ENCODE measurements around the gene PROX1. TPM values are rescaled to one million over a fixed set of nuclear protein-coding genes. Genes with fewer than 3 reads are reported as not detected.

The PROX1 gene
- total and polyA plus RNA-seq, 11 donors: 6.9 to 145 (median 64.4) TPM

DNA sequence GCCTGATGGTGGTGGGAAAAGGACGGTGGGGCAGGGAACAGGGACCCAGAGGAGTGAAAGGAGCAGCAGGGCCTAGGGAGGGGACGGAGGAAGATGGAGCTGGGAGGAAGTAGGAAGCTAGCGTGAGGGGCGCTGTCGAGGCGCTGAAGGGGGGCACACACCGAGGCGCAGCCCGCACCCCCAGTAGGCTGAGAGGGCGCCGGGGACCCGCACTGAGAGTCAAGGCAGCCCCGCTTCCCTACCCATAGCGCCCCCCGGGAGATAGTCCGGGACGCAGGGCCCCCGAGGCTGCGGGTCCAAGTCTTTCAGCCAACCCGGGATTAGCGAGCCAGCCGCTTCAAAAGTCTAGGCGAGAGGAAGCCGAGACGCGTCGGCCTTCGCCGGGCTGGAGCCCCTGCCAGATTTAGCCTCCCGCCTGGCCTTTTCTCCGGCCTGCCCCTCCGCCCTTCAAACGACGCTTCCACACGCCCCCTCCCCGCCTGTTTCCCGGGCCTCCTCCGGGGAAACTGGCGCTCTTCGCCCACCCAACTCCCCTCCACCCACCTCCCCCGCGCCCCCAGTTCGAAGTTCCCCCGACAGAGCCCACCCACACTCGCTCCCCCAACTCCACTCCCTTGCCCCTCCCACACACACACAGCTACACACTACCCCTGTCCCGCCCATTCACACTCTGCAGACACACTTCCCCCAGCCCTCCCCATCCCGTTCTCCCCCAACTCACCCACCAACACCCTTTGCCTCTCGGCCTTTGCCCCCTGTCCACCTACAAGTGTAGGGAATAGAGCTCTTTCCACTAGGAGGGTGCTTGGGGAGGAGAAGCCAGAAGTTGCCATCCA lies 7.8 kb upstream of the PROX1 start:
- no peaks in the 10 kb centered on the region for H3K9me3 ChIP-seq
- ATAC-seq (no peak), DNase-seq (no peak)
- WGBS, 4 donors: 27 to 47% (median 34%) methylated on average over 42 to 48 of the region's 48 CpGs
- TF ChIP-seq POLR2A (IDR thresholded peaks at IDR 0.05): no peak
- TF ChIP-seq, protein P1, sequence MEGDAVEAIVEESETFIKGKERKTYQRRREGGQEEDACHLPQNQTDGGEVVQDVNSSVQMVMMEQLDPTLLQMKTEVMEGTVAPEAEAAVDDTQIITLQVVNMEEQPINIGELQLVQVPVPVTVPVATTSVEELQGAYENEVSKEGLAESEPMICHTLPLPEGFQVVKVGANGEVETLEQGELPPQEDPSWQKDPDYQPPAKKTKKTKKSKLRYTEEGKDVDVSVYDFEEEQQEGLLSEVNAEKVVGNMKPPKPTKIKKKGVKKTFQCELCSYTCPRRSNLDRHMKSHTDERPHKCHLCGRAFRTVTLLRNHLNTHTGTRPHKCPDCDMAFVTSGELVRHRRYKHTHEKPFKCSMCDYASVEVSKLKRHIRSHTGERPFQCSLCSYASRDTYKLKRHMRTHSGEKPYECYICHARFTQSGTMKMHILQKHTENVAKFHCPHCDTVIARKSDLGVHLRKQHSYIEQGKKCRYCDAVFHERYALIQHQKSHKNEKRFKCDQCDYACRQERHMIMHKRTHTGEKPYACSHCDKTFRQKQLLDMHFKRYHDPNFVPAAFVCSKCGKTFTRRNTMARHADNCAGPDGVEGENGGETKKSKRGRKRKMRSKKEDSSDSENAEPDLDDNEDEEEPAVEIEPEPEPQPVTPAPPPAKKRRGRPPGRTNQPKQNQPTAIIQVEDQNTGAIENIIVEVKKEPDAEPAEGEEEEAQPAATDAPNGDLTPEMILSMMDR (IDR thresholded peaks at IDR 0.05): no peak
- H3K27me3 ChIP-seq: peaks cover 0 to 71% (median 52%) of the 10 kb centered on the region in 9 donors
- H3K36me3 ChIP-seq: no peaks in the 10 kb centered on the region
- intact Hi-C loops (cut with DNase I): loop anchor here in 7 of 10 donors (5.0 to 10.0 kb wide), 6 partner anchors 135 to 855 kb away; no protein-coding TSS in a partner anchor
- peaks cover 0 to 22% (median 6%) of the 10 kb centered on the region in 12 donors for H3K4me1 ChIP-seq
- no peak overlapping the region for H3K4me3 ChIP-seq
- no peak overlapping the region for H3K27ac ChIP-seq

DNA sequence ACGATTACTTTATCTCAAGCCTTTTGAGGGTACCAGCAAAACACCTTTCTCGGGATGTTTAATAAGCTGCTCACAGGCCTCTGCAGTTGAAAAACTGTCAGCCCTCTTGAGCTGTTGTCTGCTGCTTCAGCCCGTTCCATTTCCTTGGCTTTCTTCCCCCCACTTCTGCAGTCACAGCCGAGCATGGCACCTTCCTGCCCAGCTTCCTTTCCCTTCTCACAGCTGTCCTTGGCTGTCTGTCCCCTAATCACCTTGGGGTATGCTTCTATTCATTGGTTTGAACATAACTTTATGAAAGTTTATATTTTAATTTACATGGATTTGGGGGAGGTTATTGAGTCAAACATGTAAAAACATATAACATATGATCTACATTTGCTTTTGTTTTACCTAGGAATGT lies 6.9 kb upstream of the PROX1 start:
- no peak for TF ChIP-seq POLR2A (IDR thresholded peaks at IDR 0.05)
- TF ChIP-seq, protein P1 (IDR thresholded peaks at IDR 0.05): no peak
- WGBS, 4 donors: 66 to 79% (median 71%) methylated on average over 4 of the region's 4 CpGs
- Histone ChIP-seq H3K4me3 (no peak overlapping the region), H3K4me1 (peaks cover 0 to 30% (median 9%) of the 10 kb centered on the region in 12 donors), H3K9me3 (no peaks in the 10 kb centered on the region), H3K27ac (no peak overlapping the region), H3K27me3 (peaks cover 6 to 80% (median 59%) of the 10 kb centered on the region in 9 donors), H3K36me3 (no peaks in the 10 kb centered on the region)
- no peak for ATAC-seq
- intact Hi-C loops (cut with DNase I): loop anchor here in 7 of 10 donors (10.0 kb wide), 5 partner anchors 134 to 856 kb away; no protein-coding TSS in a partner anchor
- no peak for DNase-seq

DNA sequence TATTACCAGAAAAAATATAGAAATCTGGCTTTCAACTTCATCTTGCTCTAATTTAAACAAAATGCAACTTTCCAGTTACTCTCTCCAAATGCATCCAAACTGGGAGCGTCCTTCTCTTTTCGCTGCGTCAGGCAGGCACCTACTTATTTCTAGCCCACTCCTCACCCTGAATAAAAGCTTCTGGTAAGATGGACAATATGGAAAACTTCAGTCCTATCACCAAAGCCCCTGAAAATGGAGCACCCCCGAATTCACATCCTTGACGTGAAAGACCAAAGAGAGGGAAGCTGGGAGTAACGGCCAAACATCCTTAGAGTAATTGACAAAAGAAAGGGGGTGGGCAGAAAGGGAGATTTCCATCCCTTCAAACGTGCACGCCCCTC lies 5.5 kb upstream of the PROX1 start:
- DNase-seq (no peak), ATAC-seq (no peak)
- 26 to 38% (median 30%) methylated on average over 8 of the region's 8 CpGs for WGBS, 4 donors
- Histone ChIP-seq H3K4me1 (peaks cover 0 to 35% (median 10%) of the 10 kb centered on the region in 12 donors), H3K4me3 (peak overlapping the region in 11 of 12 donors; percentile 16 to 59 (median 44)), H3K27me3 (peaks cover 6 to 92% (median 59%) of the 10 kb centered on the region in 9 donors), H3K27ac (no peak overlapping the region), H3K9me3 (no peaks in the 10 kb centered on the region), H3K36me3 (no peaks in the 10 kb centered on the region)
- TF ChIP-seq, protein P1 (IDR thresholded peaks at IDR 0.05): no peak
- no peak for TF ChIP-seq POLR2A (IDR thresholded peaks at IDR 0.05)
- intact Hi-C loops (cut with DNase I): loop anchor here in 8 of 10 donors (2.0 to 10.0 kb wide), 6 partner anchors 133 to 857 kb away; no protein-coding TSS in a partner anchor
